HG03108 (cell line): ENCODE measurements around the gene PEMT.

Experiments
- ATAC-seq: cut with Tn5 transposase; IDR thresholded peaks from one replicate; pipeline ENCODE4 v1.9.1; 2021; ENCODE audit warnings: moderate library complexity; ENCODE audit not compliant: unreplicated experiment

Gene PEMT

DNA sequence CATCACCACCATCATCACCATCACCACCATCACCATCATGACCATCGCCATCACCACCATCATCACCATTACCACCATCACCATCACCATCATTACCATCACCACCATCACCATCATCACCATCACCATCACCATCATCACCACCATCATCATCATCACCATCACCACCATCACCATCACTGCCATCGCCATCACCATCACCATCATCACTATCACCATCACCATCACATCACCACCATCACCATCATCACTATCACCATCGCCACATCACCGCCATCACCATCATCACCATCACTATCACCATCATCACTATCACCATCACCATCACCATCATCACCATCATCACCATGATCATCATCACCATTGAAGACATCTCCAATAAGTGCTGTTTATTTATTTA lies 131.5 kb downstream of the PEMT start:
- no peak for ATAC-seq

DNA sequence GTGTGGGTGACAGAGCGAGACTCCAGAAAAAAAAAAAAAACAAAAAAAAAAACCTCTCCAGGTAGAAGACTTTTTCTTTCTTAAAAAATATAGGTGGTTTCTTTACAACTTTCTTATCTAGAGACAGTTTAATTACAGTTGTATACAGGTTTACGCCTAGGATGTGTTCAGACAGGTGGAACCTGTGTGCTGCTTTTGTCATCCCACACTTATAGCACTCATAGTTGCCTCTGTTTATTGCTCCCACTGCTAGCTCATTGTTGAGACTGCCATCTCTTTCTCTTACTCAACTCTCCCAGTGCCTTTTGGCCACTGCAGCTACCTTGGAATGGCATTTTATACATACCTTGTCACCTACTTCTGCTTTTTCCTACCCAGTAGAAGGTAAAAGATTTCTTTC lies 133.8 kb downstream of the PEMT start:
- ATAC-seq, result no peak

DNA sequence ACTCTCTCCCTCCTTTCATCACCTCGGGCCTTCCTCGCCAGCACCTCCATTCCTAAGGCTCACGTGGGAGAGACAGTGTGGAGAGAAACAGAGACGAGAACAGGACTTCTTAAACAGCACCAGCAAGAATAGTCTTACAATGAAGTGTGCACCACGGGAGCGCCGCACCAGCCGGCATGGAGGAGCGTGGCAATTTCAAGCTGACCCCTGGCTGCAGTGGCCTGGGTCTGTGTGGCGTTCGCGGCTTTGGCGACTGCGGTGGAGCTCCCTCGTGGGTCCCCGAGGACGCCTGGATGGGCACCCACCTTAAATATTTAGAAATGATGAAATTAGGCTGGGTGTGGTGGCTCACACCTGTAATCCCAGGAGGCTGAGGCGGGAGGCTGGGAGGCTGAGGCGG lies 135.3 kb downstream of the PEMT start:
- ATAC-seq, result no peak
